Peyer's patch (tissue), 4 donors: Measurements from ENCODE around the gene AMDHD1.

Experiments used
- CTCF ChIP-seq, 6 experiments: fragments of 450-650 bp in 4 of 6; fragments of 200-600 bp in 2 of 6; sonication (generic) in 1 of 6; IDR thresholded peaks; one replicate each; pipeline ENCODE4 v1.5.1; 2017 to 2019; ENCODE audit warnings: antibody characterized with exemption in 6 of 6, mild to moderate bottlenecking in 3 of 6, moderate library complexity in 1 of 6
- POLR2A ChIP-seq, 2 donors: fragments of 450-650 bp; IDR thresholded peaks; one replicate each; pipeline ENCODE4 v1.5.1; 2017; ENCODE audit warnings: antibody characterized with exemption in 2 of 2, mild to moderate bottlenecking in 2 of 2, moderate library complexity in 2 of 2

GRCh38 chr12:95988506-95989275 lies 45.6 kb downstream of the AMDHD1 start:
- TF ChIP-seq CTCF (IDR thresholded peaks at IDR 0.05) = no peak
- TF ChIP-seq POLR2A (IDR thresholded peaks at IDR 0.05) = no peak
